KMS-11 (cell line): ENCODE data around the gene NSF.
"Not testable (repeated sequence)": the region's sequence is repeated elsewhere in the genome, so short reads cannot be mapped to it uniquely, and the experiment has no call there.

Experiments
- H2AFZ ChIP-seq: fragments of 200-600 bp; sonication (generic); 2 replicates; pipeline ENCODE4 v1.6.1; 2016; ENCODE audit warnings: antibody characterized with exemption, mixed run types, low read depth
- H3K27ac ChIP-seq: fragments of 200-600 bp; sonication (generic); 2 replicates; pipeline ENCODE4 v1.6.1; 2016; ENCODE audit warnings: mild to moderate bottlenecking, mixed run types
- H3K27me3 ChIP-seq: fragments of 200-600 bp; sonication (generic); 2 replicates; pipeline ENCODE4 v1.6.1; 2017; ENCODE audit warnings: mild to moderate bottlenecking, low read depth, mixed run types, moderate library complexity; ENCODE audit not compliant: insufficient read depth
- H3K36me3 ChIP-seq: fragments of 200-600 bp; sonication (generic); 2 replicates; pipeline ENCODE4 v1.6.1; 2017; ENCODE audit warnings: mild to moderate bottlenecking, mixed run types; ENCODE audit not compliant: insufficient read depth
- H3K4me1 ChIP-seq: fragments of 200-600 bp; sonication (generic); 2 replicates; pipeline ENCODE4 v1.6.1; 2016; ENCODE audit warnings: mild to moderate bottlenecking, low read depth, mixed run types; ENCODE audit not compliant: poor library complexity, severe bottlenecking
- H3K4me2 ChIP-seq: fragments of 200-600 bp; sonication (generic); 2 replicates; pipeline ENCODE4 v1.7.0; 2016; ENCODE audit warnings: mild to moderate bottlenecking, mixed run types
- H3K4me3 ChIP-seq: fragments of 200-600 bp; sonication (generic); IDR thresholded peaks from 2 replicates; pipeline ENCODE4 v1.6.1; 2017; ENCODE audit warnings: low read depth, low read length, mixed read lengths; ENCODE audit not compliant: insufficient read depth
- H3K79me2 ChIP-seq: fragments of 200-600 bp; sonication (generic); 2 replicates; pipeline ENCODE4 v1.6.1; 2016; ENCODE audit warnings: low read depth, mixed run types; ENCODE audit not compliant: insufficient read depth
- H3K9ac ChIP-seq: fragments of 200-600 bp; sonication (generic); 2 replicates; pipeline ENCODE4 v1.6.1; 2016; ENCODE audit warnings: mild to moderate bottlenecking, mixed run types
- H4K20me1 ChIP-seq: fragments of 200-600 bp; sonication (generic); 2 replicates; pipeline ENCODE4 v1.6.1; 2016; ENCODE audit warnings: mild to moderate bottlenecking, mixed run types; ENCODE audit not compliant: insufficient read depth

NSF gene

GRCh38 chr17:46627452-46627851, 37.0 kb downstream of the NSF start:
- H3K36me3 ChIP-seq, H3K4me3 ChIP-seq, H2AFZ ChIP-seq, H3K27me3 ChIP-seq, H3K27ac ChIP-seq, H3K9ac ChIP-seq, H3K4me1 ChIP-seq, H3K79me2 ChIP-seq, H4K20me1 ChIP-seq, H3K4me2 ChIP-seq: not testable (repeated sequence)

- H3K27ac ChIP-seq, H2AFZ ChIP-seq, H4K20me1 ChIP-seq, H3K4me2 ChIP-seq, H3K4me3 ChIP-seq, H3K27me3 ChIP-seq, H3K36me3 ChIP-seq, H3K9ac ChIP-seq, H3K79me2 ChIP-seq, H3K4me1 ChIP-seq: not testable (repeated sequence)
Measured at GRCh38 chr17:46628753-46629436, 38.4 kb downstream of the NSF start.

DNA sequence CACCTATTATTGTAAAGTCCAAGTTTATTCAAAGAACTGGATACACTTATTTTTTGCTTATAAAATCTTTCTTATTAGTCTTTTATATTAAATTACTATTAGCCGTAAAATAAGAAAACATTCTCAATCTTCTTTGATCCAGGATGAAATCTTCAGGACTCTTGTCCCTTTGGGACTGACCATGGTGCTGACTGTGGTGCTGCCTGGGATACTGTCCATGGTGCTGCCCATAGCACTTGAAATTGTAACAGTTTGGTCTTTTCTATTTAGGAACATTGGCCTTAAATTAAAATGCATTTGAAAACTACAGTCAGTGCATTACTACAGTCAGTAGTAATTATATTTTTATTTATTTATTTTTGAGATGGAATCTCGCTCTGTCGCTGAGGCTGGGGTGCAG, 41.7 kb downstream of the NSF start:
- H3K27ac ChIP-seq, H3K9ac ChIP-seq, H3K4me1 ChIP-seq, H3K4me2 ChIP-seq, H2AFZ ChIP-seq, H3K27me3 ChIP-seq, H3K79me2 ChIP-seq, H4K20me1 ChIP-seq, H3K36me3 ChIP-seq, H3K4me3 ChIP-seq: not testable (repeated sequence)

GRCh38 chr17:46634844-46635243, 44.4 kb downstream of the NSF start:
- H3K27ac ChIP-seq, H3K4me1 ChIP-seq, H3K4me2 ChIP-seq, H3K36me3 ChIP-seq, H3K27me3 ChIP-seq, H2AFZ ChIP-seq, H3K4me3 ChIP-seq, H4K20me1 ChIP-seq, H3K9ac ChIP-seq, H3K79me2 ChIP-seq: not testable (repeated sequence)

DNA sequence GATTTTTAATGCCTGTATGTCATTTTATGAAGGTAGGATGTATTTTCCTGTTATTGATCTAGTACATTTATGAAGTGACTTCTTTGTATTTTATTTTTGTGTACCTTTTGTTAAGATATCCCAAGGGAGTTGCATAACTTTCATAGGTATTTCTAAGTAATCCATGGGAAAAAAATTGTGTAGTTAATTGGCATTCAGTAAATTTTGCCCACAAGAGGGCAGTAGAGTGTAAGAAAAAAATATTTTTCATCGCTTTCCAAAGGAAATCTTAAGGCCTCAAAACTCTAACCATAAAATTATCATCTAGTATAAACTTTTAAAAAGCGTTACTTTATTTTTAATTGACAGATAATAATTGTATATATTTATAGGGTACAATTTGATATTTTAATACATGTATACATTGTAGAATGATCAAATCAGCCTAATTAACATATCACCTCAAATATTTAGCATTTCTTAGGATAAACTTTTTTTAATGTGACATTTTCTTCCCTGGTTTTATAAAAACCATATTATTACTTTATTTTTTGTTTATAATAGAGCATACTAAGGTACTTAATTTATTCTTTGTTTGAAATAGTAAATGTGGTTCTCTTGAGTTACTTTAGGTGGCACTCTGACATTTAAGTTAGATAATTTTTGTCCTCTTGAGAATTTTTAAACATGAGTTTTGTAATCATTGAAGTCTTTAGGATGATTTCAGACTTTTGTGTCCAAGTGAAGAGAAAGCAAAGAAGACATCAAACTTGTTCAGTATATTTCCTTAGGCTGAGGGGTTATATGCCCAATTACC, 51.6 kb downstream of the NSF start:
- H3K79me2 ChIP-seq, H3K4me2 ChIP-seq, H3K9ac ChIP-seq, H3K27ac ChIP-seq, H3K27me3 ChIP-seq, H3K4me3 ChIP-seq, H3K36me3 ChIP-seq, H2AFZ ChIP-seq, H4K20me1 ChIP-seq, H3K4me1 ChIP-seq: not testable (repeated sequence)

DNA sequence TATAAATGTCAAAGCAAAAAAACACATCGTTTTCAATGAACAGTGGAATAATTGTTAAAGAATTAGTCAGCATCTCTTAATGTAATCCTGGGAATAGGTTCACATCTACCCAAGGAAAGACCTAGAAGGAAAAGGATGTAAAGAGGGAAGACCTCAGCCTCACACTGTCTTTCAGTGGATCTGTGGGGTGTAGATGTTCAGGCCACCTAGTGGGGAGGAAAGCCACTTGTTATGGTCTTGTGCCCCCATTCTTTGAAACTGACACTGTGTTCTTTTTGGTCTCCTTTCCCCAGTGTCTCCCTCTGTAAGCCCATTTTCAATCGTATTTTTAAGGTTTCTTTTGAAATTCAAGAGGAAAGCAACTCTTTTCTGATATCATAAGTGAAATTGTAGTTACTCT, 56.8 kb downstream of the NSF start:
- H2AFZ ChIP-seq, H3K4me2 ChIP-seq, H3K36me3 ChIP-seq, H3K9ac ChIP-seq, H3K27ac ChIP-seq, H3K27me3 ChIP-seq, H4K20me1 ChIP-seq, H3K79me2 ChIP-seq, H3K4me1 ChIP-seq, H3K4me3 ChIP-seq: not testable (repeated sequence)

GRCh38 chr17:46647688-46648278, 57.3 kb downstream of the NSF start:
- H3K4me2 ChIP-seq, H3K36me3 ChIP-seq, H3K27ac ChIP-seq, H3K4me1 ChIP-seq, H2AFZ ChIP-seq, H4K20me1 ChIP-seq, H3K4me3 ChIP-seq, H3K27me3 ChIP-seq, H3K9ac ChIP-seq, H3K79me2 ChIP-seq: not testable (repeated sequence)

DNA sequence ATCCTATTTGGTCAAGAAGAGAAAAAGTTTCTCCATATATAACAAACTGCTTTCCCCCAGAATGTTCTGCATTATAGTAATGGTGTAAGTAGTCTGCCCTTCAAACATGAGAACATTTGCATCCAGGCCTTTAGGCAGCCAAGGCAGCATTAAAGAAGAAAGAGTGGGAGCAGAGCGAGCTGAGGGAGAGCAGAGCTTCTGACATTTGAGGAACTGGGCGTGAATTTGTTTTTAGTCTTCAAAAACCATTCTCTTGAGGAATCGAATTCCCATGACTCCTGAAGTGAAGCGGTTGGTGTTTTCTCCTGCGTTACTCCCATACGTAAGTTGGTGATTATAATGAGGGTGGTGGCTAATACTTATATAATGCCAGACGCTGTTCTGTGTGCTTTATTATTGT, 58.8 kb downstream of the NSF start:
- H3K4me2 ChIP-seq, H2AFZ ChIP-seq, H3K9ac ChIP-seq, H3K4me3 ChIP-seq, H3K79me2 ChIP-seq, H4K20me1 ChIP-seq, H3K27ac ChIP-seq, H3K36me3 ChIP-seq, H3K4me1 ChIP-seq, H3K27me3 ChIP-seq: not testable (repeated sequence)

DNA sequence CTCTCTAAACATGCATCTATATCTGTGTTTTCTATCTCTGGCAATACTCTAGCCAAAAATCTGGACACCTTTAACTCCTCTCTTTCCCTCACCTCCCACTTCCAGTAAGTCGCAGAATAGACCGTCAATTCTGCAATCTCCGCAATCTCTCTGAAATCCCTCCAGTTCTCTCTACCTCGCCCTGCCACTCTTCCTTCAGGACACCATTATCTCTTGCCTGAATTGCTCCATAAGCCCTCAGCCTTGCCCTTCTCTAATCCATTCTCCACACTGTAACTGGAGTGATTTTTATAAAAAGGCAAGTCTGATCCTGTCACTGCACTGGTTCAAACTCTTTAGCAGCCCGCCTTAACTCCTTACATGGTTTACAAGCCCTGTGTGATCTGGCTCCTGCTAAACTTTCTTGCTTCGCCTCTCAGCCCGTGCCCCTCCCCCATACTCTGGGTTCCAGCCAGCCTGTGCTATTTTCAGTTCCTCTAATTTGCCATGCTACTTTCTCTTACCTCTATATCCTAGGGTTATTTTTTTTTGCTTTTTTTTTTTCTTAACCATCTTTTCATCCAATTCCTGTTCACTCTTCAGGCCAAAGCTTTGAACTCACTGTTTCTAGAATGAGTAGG, 61.7 kb downstream of the NSF start:
- not testable (repeated sequence) for H3K79me2 ChIP-seq, H2AFZ ChIP-seq, H3K4me2 ChIP-seq, H3K4me3 ChIP-seq, H3K27me3 ChIP-seq, H3K4me1 ChIP-seq, H3K36me3 ChIP-seq, H3K9ac ChIP-seq, H3K27ac ChIP-seq, H4K20me1 ChIP-seq

GRCh38 chr17:46658235-46658634, 67.8 kb downstream of the NSF start:
- H3K4me2 ChIP-seq, H3K4me1 ChIP-seq, H3K4me3 ChIP-seq, H4K20me1 ChIP-seq, H2AFZ ChIP-seq, H3K27ac ChIP-seq, H3K36me3 ChIP-seq, H3K27me3 ChIP-seq, H3K79me2 ChIP-seq, H3K9ac ChIP-seq: not testable (repeated sequence)
